ENCODE results near the gene PDLIM5. TPM values are rescaled to one million over a fixed set of nuclear protein-coding genes. Genes with fewer than 3 reads are reported as not detected.

PDLIM5 gene
- total RNA-seq, 1 experiment from 2014 or later = 58.0 TPM

DNA sequence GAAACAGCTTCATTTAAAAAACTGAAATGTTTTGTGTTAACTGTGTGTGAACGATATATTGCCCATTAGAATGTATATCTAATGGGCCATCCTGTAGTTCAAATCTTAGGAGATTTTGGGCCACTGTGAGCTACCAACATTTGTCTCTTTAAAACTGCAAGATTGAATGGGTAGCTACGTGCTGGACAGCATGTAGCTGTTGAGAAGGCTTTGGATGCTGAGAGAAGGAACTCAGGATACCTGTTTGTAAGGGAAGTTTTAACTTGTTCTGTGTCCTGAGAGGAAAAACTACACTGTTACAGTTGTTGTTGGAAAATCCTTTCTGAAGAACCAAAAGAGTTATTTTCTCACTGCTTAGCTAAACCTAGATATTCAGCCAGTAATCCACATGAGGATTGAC, 45.9 kb downstream of the PDLIM5 start:
- WGBS (ENCODE audit: extremely low coverage, insufficient read length, low lambda C conversion rate) = no CpG with 5 or more reads among the region's 2 CpGs
- Histone ChIP-seq H4K5ac (ENCODE audit: insufficient read length, low read depth, low read length) (no peak overlapping the region), H3K23me2 (ENCODE audit: insufficient read length, low read depth, low read length, poor library complexity, severe bottlenecking) (no peaks in the 10 kb centered on the region), H2BK15ac (ENCODE audit: low read depth, low read length) (no peak overlapping the region), H3K4me1 (ENCODE audit: insufficient read depth, low read length) (no peaks in the 10 kb centered on the region), H3K23ac (ENCODE audit: insufficient read length, low read depth, low read length) (no peak overlapping the region), H3K9me3 (ENCODE audit: control insufficient read depth, low read depth, low read length) (no peaks in the 10 kb centered on the region), H3K56ac (ENCODE audit: insufficient read length, low read depth, low read length) (no peak overlapping the region), H3K79me2 (ENCODE audit: insufficient read depth, low read length) (no peaks in the 10 kb centered on the region), H2BK120ac (ENCODE audit: low read depth, low read length, poor library complexity, severe bottlenecking) (no peak overlapping the region), H4K20me1 (ENCODE audit: control insufficient read depth, insufficient read depth, insufficient read length) (no peaks in the 10 kb centered on the region), H3K79me1 (ENCODE audit: insufficient read depth, low read depth, low read length, poor library complexity, severe bottlenecking) (no peaks in the 10 kb centered on the region), H3K9ac (ENCODE audit: extremely low read depth, insufficient read length, low read length) (no peak overlapping the region), H4K91ac (ENCODE audit: insufficient read length, low read depth, low read length) (no peak overlapping the region), H2BK5ac (ENCODE audit: insufficient read length, low read length) (no peak overlapping the region), H2BK20ac (ENCODE audit: low read depth, low read length, poor library complexity, severe bottlenecking) (no peak overlapping the region), H2AK5ac (ENCODE audit: insufficient read length, low read length) (no peak overlapping the region), H3K4me2 (ENCODE audit: insufficient read depth, insufficient read length, low read length) (no peak overlapping the region), H3T11ph (ENCODE audit: low read length) (no peak overlapping the region), H2AFZ (ENCODE audit: low read length) (no peak overlapping the region), H3K18ac (ENCODE audit: insufficient read length, low read depth, low read length) (no peak overlapping the region), H3K4ac (ENCODE audit: low read depth, low read length) (no peak overlapping the region), H3K27me3 (ENCODE audit: insufficient read depth, low read length) (no peaks in the 10 kb centered on the region), H2BK12ac (ENCODE audit: insufficient read length, low read depth, low read length) (no peak overlapping the region), H3K14ac (ENCODE audit: insufficient read depth, low read length) (no peak overlapping the region), H3K27ac (ENCODE audit: insufficient read length, low read depth, low read length) (no peak overlapping the region), H4K8ac (replicated peaks; ENCODE audit: insufficient read length, low read depth, low read length) (no peak overlapping the region)
- no peaks in the 10 kb centered on the region for H3K27me3 Mint-ChIP-seq (ENCODE audit: low read depth)
- H3K36me3 Mint-ChIP-seq (ENCODE audit: insufficient read depth in 1 of 3, low read depth in 3 of 3) = peaks cover 0 to 11% (median 11%) of the 10 kb centered on the region in 3 experiments; a peak in 5 of 7 replicates
- H3K4me3 Mint-ChIP-seq = no peak overlapping the region
- no peak overlapping the region for H3K27ac Mint-ChIP-seq
- no peaks in the 10 kb centered on the region for H3K4me1 Mint-ChIP-seq
- H3K9me3 Mint-ChIP-seq = peaks cover 6 to 7% of the 10 kb centered on the region in 2 experiments; a peak in 3 of 5 replicates
- no peak for DNase-seq
- TF ChIP-seq, protein P1, sequence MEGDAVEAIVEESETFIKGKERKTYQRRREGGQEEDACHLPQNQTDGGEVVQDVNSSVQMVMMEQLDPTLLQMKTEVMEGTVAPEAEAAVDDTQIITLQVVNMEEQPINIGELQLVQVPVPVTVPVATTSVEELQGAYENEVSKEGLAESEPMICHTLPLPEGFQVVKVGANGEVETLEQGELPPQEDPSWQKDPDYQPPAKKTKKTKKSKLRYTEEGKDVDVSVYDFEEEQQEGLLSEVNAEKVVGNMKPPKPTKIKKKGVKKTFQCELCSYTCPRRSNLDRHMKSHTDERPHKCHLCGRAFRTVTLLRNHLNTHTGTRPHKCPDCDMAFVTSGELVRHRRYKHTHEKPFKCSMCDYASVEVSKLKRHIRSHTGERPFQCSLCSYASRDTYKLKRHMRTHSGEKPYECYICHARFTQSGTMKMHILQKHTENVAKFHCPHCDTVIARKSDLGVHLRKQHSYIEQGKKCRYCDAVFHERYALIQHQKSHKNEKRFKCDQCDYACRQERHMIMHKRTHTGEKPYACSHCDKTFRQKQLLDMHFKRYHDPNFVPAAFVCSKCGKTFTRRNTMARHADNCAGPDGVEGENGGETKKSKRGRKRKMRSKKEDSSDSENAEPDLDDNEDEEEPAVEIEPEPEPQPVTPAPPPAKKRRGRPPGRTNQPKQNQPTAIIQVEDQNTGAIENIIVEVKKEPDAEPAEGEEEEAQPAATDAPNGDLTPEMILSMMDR (conservative IDR thresholded peaks at IDR 0.05) = no peak

Data from H9 (cell line).